Prostate gland (tissue), 2 donors: ENCODE measurements around the gene EIF3K. TPM values are rescaled to one million over a fixed set of nuclear protein-coding genes. Genes with fewer than 3 reads are reported as not detected.
"Not testable (repeated sequence)": the region's sequence is repeated elsewhere in the genome, so short reads cannot be mapped to it uniquely, and the experiment has no call there.

Experiments used
- DNase-seq: peaks from one replicate; pipeline ENCODE4 v3.0.0-alpha.2; 2019; ENCODE audit warnings: low spot score
- H3K27ac ChIP-seq, 2 donors: fragments of 200-600 bp; sonication (generic); 2 replicates each; pipeline ENCODE4 v1.5.1; 2017 to 2019
- H3K27me3 ChIP-seq: fragments of 200-600 bp; sonication (generic); replicated peaks from 2 replicates; pipeline ENCODE4 v1.5.1; 2019; ENCODE audit not compliant: insufficient read depth
- H3K36me3 ChIP-seq, 2 donors: fragments of 200-600 bp; sonication (generic); 1 replicate in 1 of 2; 2 replicates in 1 of 2; pipeline versions ENCODE4 v1.5.1 to v1.8.1; 2017 to 2019
- H3K4me1 ChIP-seq: fragments of 200-600 bp; sonication (generic); replicated peaks from 2 replicates; pipeline ENCODE4 v1.5.1; 2019
- H3K4me3 ChIP-seq, 2 donors: fragments of 200-600 bp; sonication (generic); 2 replicates each; pipeline ENCODE4 v1.5.1; 2017 to 2019
- H3K9me3 ChIP-seq: fragments of 200-600 bp; sonication (generic); 2 replicates; pipeline ENCODE4 v1.5.1; 2017
- POLR2A ChIP-seq: fragments of 450-650 bp; IDR thresholded peaks from one replicate; pipeline ENCODE4 v1.6.1; 2016; ENCODE audit warnings: antibody characterized with exemption, mild to moderate bottlenecking
- POLR2AphosphoS5 ChIP-seq: sonication (generic); formaldehyde crosslinking; IDR thresholded peaks from one replicate; pipeline ENCODE4 v1.6.1; 2017; ENCODE audit warnings: antibody characterized with exemption
- WGBS: methylation state at CpG from one replicate; pipeline ENCODE4 v1.1.5; 2018; 5-methylcytosine and 5-hydroxymethylcytosine counted together
- intact Hi-C: fragments of 100-400 bp; cut with DNase I; formaldehyde crosslinking; loops from one replicate; pipeline ENCODE4 v1.14.2; 2022
- total RNA-seq, 2 donors: library from RNA; depleted of rRNA; stranded (reverse); fragments of >200 nt; gene quantifications; one replicate each; pipeline ENCODE4 v1.1.0, GENCODE V29; 2016
- TF ChIP-seq, protein P1 (sequence below), 4 experiments: fragments of 200-600 bp in 2 of 4; fragments of 450-650 bp in 2 of 4; sonication (generic) in 2 of 4; IDR thresholded peaks; 1 replicate in 3 of 4; 2 replicates in 1 of 4; pipeline ENCODE4 v1.5.1; 2016 to 2019; ENCODE audit warnings: antibody characterized with exemption in 4 of 4, mild to moderate bottlenecking in 2 of 4, moderate library complexity in 2 of 4

Gene EIF3K
- total RNA-seq, 2 donors from 2014 or later: 368 to 618 TPM

DNA sequence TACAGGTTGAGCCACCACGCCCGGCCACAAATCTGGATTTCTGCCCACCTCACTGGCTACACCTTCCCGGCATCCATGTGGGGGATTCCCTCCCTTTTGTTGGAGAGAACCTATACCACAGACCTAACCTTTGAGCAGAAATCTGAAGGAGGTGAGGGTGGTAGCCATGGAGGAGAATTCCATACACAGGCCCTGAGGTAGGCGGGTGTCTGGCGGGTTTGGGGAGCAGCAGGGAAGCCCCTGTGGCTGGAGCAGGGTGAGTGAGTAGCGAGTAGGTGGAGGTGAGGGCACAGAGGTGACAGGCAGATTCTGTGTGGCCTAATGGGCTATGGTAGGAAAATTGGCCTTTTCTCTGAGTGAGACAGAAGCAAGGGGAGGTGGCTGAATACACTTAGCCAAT lies 10.6 kb downstream of the EIF3K start:
- intact Hi-C loops: no loop called here
- 91% methylated on average over 6 of the region's 6 CpGs for WGBS
- no peak overlapping the region for H3K4me3 ChIP-seq
- DNase-seq: no peak
- no peaks in the 10 kb centered on the region for H3K4me1 ChIP-seq
- TF ChIP-seq, protein P1, sequence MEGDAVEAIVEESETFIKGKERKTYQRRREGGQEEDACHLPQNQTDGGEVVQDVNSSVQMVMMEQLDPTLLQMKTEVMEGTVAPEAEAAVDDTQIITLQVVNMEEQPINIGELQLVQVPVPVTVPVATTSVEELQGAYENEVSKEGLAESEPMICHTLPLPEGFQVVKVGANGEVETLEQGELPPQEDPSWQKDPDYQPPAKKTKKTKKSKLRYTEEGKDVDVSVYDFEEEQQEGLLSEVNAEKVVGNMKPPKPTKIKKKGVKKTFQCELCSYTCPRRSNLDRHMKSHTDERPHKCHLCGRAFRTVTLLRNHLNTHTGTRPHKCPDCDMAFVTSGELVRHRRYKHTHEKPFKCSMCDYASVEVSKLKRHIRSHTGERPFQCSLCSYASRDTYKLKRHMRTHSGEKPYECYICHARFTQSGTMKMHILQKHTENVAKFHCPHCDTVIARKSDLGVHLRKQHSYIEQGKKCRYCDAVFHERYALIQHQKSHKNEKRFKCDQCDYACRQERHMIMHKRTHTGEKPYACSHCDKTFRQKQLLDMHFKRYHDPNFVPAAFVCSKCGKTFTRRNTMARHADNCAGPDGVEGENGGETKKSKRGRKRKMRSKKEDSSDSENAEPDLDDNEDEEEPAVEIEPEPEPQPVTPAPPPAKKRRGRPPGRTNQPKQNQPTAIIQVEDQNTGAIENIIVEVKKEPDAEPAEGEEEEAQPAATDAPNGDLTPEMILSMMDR (IDR thresholded peaks at IDR 0.05): no peak
- TF ChIP-seq POLR2A (no peak), POLR2AphosphoS5 (no peak)
- H3K27ac ChIP-seq: no peak overlapping the region
- no peaks in the 10 kb centered on the region for H3K27me3 ChIP-seq
- H3K9me3 ChIP-seq: no peaks in the 10 kb centered on the region
- peaks cover 8 to 19% of the 10 kb centered on the region in 2 donors for H3K36me3 ChIP-seq

DNA sequence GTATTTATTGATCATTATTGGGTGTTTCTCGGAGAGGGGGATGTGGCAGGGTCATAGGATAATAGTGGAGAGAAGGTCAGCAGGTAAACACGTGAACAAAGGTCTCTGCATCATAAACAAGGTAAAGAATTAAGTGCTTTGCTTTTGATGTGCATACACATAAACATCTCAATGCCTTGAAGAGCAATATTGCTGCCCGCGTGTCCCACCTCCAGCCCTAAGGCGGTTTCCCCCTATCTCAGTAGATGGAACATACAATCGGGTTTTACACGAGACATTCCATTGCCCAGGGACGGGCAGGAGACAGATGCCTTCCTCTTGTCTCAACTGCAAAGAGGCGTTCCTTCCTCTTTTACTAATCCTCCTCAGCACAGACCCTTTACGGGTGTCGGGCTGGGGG lies 12.3 kb downstream of the EIF3K start:
- WGBS: 60% methylated on average over 11 of the region's 11 CpGs
- H3K9me3 ChIP-seq, DNase-seq, H3K27ac ChIP-seq, intact Hi-C loops, H3K4me3 ChIP-seq, H3K4me1 ChIP-seq, H3K27me3 ChIP-seq: not testable (repeated sequence)
- H3K36me3 ChIP-seq: peaks cover 2 to 12% of the 10 kb centered on the region in 2 donors

DNA sequence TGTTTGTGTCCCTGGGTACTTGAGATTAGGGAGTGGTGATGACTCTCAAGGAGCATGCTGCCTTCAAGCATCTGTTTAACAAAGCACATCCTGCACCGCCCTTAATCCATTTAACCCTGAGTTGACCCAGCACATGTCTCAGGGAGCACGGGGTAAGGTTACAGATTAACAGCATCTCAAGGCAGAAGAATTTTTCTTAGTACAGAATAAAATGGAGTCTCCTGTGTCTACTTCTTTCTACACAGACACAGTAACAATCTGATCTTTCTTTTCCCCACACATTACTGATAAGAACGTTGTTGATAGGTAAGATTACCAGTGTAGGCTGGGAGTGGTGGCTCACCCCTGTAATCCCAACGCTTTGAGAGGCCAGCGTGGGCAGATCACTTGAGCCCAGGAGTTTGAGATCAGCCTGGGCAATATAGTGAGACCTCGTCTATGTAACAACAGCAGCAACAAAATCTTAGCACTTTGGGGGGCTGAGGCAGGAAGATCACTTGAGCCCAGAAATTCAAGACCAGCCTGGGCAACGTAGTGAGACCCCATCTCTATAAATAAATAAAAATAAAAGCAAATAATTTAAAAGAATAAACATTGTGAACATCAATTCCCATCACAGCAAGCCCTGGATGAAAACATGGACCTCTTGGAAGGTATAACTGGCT lies 13.0 kb downstream of the EIF3K start:
- peaks cover 2 to 12% of the 10 kb centered on the region in 2 donors for H3K36me3 ChIP-seq
- intact Hi-C loops, H3K27ac ChIP-seq, DNase-seq, H3K4me1 ChIP-seq, H3K9me3 ChIP-seq, H3K4me3 ChIP-seq, H3K27me3 ChIP-seq: not testable (repeated sequence)
- 61% methylated on average over 7 of the region's 7 CpGs for WGBS

DNA sequence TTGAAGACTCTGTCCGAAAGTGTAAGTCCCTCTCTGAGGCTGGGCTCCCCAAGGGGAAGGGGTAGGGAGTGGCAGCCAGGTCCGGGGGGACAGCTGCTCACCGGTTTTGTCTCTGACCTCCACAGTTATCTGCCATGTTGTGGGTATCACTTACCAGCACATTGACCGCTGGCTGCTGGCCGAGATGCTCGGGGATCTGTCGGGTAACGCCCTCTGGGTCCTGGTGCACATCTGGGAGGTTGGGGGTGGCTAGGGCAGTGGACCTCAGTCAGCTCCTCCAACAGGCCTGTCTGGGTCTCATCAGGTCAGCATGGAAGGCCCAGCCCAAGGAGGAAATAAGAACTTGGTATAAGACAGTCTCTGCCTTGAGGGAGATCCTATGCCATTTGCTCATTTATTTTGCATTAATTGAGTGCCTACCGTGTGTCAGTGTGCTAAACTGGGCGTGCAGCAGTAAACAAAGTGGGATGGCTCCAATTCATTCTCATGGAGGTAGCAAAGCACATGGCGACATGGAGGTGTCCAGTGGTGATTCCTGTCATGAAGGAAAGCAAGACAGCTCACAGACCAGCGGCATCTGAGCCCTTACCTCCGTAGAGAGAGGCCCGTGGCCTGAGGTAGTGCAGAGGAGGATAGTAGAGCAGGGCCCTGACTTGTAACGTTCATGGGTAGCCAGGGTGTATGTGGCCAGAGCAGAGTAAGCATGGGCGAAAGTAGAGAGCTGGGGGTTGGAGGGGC lies 13.7 kb downstream of the EIF3K start:
- TF ChIP-seq POLR2A: no peak
- TF ChIP-seq, protein P1 (IDR thresholded peaks at IDR 0.05): no peak
- intact Hi-C loops: no loop called here
- peaks cover 2 to 5% of the 10 kb centered on the region in 2 donors for H3K36me3 ChIP-seq

DNA sequence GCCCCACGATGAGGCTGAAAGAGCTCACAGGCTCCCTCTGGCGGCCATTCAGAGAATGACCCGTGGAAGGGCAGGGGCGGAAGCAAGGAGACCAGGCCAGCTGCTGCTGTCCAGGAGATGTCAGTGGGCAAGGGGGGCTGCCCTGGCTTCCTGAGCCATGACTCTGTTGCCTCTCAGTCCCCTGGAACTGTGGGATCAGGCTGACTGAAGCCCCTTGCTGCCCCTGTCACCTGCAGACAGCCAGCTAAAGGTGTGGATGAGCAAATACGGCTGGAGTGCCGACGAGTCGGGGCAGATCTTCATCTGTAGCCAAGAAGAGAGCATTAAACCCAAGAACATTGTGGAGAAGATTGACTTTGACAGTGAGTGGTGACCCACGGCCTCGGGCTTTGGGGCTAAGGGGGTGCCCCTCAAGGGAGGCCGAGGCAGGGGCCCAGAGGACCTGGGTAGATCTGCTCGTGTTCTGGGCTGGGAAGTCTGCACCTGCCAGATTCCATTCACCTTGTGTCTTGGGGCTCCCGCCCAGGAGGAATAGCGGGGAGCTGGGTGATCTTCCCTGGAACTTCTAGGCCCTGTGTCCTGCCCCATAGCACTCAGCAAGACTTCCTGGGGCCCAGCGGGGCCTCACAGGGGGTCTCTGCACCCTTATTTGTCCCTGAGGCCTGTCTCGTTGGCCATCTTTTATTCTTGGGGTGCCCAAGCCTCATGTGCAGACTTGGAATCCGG lies 15.9 kb downstream of the EIF3K start:
- Histone ChIP-seq H3K9me3 (no peaks in the 10 kb centered on the region), H3K4me3 (no peak overlapping the region), H3K36me3 (peaks cover 0 to 2% of the 10 kb centered on the region in 2 donors), H3K4me1 (no peaks in the 10 kb centered on the region), H3K27me3 (no peaks in the 10 kb centered on the region), H3K27ac (no peak overlapping the region)
- TF ChIP-seq POLR2A: no peak
- TF ChIP-seq, protein P1 (IDR thresholded peaks at IDR 0.05): peak; percentile 84 to 94 (median 91)
- peak; percentile 67 for TF ChIP-seq POLR2AphosphoS5
- peak; percentile 60 for DNase-seq
- intact Hi-C loops: loop anchor here (5.0 kb wide), 2 partner anchors 97 to 233 kb away; partner anchors contain the start of gene FAM98C
- WGBS: 47% methylated on average over 17 of the region's 17 CpGs

More for the DNA sequence above, 13.7 kb downstream of the EIF3K start:
- H3K9me3 ChIP-seq: no peaks in the 10 kb centered on the region
- no peaks in the 10 kb centered on the region for H3K4me1 ChIP-seq
- DNase-seq: no peak
- WGBS: 89% methylated on average over 16 of the region's 16 CpGs
- no peak overlapping the region for H3K4me3 ChIP-seq
- H3K27me3 ChIP-seq: no peaks in the 10 kb centered on the region
- no peak overlapping the region for H3K27ac ChIP-seq
